ENCODE data around the gene TMEM126A.

DNA sequence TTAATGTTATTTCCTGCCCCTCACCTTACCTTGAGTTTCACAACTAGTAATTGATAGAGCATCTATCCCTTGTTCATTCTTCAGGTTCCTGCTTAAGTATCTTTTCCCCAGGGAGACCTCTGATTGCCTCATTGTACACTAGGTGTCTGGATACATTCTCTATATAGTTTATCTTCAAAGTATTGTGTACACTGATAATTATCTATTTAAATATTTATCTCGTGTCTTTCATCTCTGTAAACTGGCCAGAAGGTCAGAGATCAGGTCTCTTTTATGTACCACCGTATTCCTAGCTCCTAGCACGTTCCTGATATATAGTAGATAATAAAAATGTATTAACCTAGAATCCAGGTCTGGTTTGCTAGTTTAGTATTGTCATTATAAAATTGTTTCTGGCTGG, 13.0 kb upstream of the TMEM126A start:
- TF ChIP-seq, protein P1, sequence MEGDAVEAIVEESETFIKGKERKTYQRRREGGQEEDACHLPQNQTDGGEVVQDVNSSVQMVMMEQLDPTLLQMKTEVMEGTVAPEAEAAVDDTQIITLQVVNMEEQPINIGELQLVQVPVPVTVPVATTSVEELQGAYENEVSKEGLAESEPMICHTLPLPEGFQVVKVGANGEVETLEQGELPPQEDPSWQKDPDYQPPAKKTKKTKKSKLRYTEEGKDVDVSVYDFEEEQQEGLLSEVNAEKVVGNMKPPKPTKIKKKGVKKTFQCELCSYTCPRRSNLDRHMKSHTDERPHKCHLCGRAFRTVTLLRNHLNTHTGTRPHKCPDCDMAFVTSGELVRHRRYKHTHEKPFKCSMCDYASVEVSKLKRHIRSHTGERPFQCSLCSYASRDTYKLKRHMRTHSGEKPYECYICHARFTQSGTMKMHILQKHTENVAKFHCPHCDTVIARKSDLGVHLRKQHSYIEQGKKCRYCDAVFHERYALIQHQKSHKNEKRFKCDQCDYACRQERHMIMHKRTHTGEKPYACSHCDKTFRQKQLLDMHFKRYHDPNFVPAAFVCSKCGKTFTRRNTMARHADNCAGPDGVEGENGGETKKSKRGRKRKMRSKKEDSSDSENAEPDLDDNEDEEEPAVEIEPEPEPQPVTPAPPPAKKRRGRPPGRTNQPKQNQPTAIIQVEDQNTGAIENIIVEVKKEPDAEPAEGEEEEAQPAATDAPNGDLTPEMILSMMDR (IDR thresholded peaks at IDR 0.05), result no peak
- no peak for TF ChIP-seq POLR2A (IDR thresholded peaks at IDR 0.05)
